ENCODE results near the gene SKAP2. TPM values are rescaled to one million over a fixed set of nuclear protein-coding genes. Genes with fewer than 3 reads are reported as not detected.
A peak's percentile ranks its signal among the peaks of the same experiment; 100 is the strongest.
"Not testable (repeated sequence)": the region's sequence is repeated elsewhere in the genome, so short reads cannot be mapped to it uniquely, and the experiment has no call there.

SKAP2 gene
- total RNA-seq, 1 donor from 2014 or later = 43.3 TPM

DNA sequence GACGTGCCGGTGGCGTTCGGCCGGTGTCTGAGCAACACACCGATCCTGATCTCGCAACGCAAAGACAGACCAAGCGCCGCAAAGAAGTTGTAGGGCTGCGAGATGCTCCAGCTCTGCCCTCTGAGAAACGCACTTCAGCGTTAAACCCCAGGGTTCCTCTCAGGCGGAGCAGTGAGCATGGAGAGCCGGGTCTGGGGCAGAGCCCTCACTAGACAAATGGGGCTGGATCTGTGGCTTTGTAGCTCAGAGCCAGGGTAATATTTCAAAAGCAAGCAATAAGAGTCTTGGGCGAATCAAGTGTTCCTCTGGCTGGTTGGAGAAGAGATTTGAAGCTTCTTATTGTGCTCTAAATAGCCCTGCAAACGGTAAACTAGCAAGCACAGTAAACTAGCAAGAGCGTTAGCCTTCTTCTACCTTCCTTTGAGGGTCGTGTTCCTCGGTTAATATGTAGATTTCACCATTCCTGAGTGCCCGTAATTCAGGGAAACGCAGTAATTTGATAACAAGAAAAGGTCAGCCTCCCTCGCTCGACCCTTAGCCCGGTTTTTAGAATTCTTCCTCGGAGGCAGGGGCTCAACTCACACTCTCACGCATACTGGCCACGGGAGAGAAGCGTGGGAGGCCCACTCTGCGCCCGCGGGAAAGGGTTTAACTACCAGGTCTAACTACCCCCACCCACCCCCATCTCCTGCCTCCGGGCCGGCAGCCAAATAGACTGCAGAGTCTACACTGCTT lies 6.7 kb downstream of the SKAP2 start:
- no peak for DNase-seq (ENCODE audit: low read depth)

DNA sequence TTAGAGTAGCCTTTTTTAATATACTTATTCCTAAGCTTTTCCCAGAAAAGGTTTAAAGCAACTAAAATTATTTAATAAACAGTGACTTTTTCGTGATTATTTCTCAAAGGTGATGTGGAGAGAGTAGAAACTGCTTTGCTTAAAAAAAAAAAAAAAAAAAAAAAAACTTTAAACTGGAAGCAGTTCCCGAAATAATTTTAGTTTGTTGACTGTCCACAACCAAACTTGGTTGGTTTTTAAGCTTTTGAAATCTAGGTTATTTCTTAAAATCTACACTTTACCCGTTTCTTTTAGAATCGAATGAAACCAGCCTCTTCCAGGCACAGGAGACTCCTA lies 7.3 kb downstream of the SKAP2 start:
- DNase-seq (ENCODE audit: low read depth) = no peak

DNA sequence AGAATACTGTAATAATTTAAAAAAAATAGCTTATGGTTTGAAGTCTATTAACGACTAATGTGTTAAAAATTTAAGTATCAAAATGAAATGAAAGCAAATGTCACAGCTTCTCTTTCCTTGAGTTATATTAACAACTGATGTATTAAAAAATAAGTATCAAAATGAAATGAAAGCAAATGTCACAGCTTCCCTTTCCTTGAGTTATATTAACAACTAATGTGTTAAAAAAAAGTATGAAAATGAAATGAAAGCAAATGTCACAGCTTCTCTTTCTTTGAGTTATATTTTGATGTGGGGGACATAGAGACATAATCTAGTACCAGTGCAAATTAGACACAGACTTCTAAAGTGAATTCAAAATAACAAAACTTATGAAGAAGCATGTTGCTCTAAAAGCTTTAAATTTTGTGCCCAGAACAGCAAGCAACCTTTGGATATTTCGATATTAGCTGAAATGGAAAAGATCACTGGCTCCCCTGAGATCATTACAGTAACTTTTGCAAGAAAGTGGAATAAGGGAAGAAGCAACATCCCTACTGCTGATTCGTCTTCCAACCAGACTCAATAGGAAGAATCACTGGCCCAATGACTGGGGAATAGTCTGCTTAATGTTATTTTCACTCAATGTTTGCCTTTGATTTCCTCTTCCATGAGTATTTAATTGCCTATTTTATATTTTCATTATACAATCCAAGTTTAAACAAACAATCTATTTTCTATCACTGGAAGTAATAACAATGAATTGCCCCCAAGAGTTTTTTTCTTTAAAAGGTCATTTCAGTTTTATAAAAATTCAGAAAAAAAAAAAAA lies 8.0 kb downstream of the SKAP2 start:
- no peak for DNase-seq (ENCODE audit: low read depth)

DNA sequence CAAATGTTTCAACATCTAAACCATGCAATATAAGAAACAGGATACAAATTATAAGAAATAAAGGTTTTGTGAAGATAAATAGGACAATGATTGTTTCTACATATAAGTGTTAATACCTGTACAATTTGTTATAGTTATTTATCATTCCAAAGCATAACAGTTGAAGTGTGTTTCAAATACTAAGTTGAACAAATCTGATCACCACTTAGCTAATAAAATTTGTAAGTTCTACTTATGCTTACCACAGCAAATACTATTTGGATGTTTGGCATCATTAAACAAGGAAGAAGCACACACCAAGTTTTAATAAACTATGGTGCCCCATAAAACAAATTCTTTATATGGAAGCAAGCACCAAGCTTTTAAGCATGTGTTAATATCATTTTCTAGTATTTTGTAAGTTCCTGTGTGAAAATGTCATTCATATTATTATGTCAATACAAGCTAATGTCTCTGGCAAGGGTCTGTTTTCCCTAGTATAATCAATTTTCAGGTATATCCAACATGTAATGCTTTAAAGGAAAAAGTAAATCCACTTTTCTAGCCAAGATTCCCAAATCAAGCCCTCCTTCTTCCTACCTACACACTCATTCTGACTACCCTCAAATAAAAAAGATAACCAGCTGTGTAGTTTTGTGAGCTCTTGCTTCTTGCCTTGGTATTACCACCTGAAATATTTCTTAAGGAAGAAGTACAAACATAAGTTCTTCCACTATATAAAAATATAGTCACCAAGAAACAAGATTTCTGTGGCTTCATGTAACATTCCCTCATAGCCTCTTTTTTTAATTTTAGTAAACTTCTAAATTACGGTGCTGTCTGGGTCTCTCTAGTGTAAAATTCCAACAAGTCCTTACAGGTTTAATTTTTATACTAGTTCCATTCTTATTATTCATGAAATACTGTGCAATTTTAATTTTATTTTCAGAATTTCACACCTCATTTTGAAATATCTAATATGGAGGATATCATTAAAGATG lies 9.2 kb downstream of the SKAP2 start:
- DNase-seq (ENCODE audit: low read depth) = no peak

DNA sequence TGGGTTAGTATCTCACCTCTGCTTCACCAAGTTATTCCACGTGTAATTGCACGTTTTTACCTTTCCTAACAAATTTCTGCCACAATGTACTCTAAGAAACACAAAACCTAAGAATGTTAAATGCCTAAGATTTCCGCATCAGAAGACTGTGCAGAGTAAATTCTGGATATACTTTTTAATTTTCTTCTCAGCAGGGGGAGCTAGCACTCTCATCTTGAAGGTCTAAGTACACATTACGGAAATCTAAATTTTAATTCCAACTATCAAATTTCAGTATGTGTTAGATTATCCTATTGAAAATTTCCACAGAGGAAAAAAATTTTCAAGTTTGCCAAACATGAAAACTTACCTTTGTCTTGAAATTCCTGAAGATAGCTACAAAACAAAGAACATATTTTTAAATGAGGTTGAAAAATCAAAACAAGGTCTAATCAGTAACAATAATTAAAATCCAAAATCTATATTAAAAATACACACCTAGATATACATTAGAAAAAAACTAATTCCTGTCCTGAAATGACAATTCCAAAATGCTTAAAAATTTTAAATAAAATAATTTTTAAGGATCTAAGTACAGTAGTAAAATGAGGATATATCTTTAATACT lies 10.5 kb downstream of the SKAP2 start:
- peak; percentile 81 for DNase-seq (ENCODE audit: low read depth)

DNA sequence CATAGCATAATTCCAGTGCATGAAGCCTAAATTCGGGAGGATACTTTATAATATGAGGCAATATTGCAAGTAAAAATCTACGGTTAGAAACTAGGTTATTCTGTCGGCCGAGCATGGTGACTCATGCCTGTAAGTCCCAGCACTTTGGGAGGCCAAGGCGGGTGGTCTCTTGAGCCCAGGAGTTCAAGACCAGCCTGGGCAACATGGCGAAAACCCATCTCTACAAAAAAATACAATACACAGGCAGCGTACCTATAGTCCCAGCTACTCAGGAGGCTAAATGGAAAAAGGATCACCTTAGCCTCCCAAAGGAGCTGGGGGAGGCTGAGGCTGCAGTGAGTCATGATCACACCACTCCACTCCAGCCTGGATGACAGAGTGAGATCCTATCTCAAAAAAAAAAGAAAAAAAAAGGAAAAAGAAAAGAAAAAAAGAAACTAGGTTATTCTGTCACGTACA lies 14.2 kb downstream of the SKAP2 start:
- no peak for DNase-seq (ENCODE audit: low read depth)

DNA sequence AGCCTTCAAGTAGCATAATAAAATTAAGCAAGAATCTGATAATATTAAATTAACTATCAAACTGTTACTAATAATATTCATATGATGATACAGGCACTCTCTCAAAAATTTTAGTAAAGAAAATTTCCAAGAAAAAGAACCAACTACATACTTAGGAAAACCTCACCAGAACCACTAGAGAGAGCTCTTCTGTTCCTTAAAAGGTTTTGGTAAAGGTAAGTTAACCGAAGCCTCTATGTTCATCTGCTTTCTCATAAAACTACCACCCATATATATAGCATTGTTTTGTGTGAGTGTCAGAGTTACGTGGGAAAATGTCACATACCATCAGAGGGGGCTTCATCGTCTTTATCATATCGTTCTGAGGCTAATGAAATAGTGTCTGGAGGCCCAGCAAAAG lies 20.7 kb downstream of the SKAP2 start:
- no peak for DNase-seq (ENCODE audit: low read depth)

DNA sequence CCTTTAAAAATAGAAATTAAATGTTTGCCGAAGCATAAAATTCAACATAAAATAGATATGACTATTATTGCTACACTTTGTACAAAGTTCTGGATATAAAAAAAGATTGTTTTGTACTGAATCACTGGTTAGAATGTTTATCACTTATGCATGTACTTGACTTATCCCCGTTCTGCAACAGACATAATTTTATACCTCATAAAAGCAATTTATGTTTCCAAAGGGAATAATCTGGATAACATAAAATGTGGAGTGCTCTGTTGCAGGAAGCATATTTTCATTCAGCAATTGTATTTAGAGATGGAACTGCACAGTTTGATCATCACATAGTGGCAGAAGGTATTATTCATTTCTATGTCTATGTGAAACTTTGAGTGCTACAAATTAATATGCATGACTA lies 21.5 kb downstream of the SKAP2 start:
- DNase-seq (ENCODE audit: low read depth) = no peak

DNA sequence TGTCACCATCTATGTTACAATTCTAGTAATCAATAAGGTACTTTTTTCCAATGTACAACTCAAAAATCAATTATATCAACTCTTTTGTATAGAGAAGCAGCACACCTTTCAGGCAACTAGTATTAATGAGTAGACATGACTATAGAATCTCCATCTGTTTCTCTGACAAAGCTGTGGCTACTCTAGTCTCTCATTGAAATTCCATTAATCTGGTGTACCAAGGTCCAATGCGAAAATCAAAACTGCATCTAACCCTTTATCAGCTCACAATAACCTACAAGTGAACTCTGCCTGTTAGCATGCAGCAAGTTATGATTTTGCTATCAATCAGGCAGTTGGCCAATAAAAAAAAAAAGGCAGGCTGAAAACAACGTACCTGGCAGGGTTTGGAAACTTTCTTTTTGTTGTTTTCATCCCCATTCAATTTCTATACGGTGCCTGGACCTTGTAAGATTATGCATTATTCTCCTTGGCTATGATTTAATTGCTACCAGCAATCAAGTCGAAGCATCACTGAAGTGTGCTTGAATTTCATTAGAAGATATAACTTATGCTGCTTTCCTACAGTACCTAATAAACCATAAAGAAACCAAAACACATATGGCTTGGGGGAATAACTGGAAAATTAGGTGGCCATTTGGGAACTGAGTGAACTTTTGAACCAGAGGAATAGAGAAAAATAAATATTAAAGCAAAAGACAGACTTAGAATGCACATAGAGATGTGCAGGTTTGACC lies 23.2 kb downstream of the SKAP2 start:
- DNase-seq (ENCODE audit: low read depth) = no peak

DNA sequence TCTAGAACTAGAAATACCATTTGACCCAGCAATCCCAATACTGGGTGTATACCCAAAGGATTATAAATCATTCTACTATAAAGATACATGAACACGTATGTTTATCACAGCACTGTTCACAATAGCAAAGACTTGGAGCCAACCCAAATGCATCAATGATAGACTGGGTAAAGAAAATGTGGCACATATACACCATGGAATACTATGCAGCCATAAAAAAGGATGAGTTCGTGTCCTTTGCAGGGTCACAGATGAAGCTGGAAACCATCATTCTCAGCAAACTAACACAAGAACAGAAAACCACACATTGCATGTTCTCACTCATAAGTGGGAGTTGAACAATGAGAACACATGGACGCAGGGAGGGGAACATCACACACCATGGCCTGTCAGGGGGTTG lies 27.6 kb downstream of the SKAP2 start:
- not testable (repeated sequence) for DNase-seq (ENCODE audit: low read depth)

DNA sequence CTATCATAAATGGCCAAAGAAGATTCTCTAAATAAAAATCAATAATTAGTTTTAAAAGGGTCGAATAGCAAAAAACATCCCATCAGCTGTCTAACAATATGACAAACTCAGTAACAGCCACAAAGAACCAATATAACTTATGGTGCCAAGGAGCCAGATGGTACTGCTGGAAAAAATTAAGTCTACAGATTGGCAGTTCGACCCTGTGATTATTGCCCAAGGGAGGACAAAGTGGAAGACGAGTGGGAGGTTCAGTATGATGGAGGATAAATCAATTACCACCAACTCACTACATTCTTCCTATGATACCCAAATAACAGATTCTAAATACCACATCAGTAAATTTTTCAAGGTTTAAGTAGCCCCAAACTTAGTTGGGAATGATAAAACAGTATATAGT lies 49.0 kb downstream of the SKAP2 start:
- DNase-seq (ENCODE audit: low read depth) = no peak

DNA sequence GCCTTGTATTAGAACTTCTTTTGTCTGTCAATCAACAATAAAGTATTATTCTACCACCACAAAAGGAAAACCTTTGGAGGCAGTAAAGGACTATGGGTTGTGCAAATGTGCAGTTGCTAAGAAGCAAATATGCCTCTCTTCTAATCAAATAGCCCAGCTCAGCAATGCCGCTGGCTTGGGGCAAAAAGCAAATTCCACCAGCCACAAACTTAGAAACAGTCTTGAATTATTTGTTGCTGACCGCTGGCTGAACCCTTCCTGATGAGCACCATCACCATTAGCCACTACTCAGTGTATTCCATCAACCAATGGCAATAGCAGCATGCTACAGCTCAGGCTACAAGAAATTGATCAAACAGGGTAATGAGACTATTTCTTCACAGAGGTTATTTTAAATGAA lies 51.0 kb downstream of the SKAP2 start:
- DNase-seq (ENCODE audit: low read depth) = peak; percentile 10

DNA sequence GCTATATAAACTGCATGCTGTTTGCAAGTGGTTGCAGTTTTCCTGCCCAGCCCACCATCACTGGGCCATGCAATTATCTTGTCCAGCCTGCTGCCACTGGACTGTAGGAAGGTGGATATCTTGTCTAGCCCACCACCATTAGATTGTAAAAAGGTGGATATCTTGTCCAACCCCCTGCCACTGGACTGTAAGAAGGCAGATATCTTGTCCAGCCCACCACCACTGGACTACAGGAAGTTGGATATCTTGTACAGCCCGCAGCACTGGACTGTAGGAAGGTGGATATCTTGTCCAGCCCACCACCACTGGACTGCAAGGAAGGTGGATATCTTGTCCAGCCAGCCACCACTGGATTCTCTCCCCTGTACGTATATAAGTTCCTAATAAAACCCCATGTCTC lies 69.8 kb downstream of the SKAP2 start:
- DNase-seq (ENCODE audit: low read depth) = no peak

DNA sequence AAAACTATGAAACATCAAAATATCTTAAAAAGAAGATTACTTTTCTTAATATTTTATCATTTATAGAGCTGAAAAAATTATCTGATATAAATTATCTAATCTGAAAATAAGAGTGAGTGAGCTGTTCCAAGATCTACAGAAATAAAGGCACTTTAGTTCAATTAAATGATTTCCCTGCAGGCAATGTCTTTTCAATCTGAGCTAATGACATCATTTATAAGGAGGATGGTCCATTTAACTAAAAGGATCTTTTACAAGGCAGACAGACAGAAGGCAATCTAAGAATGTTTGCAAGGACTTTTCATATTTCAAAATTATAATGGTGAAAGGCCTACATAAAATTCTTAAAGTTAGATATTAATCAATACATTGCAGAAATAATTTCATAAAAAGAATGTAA lies 71.8 kb downstream of the SKAP2 start:
- no peak for DNase-seq (ENCODE audit: low read depth)

DNA sequence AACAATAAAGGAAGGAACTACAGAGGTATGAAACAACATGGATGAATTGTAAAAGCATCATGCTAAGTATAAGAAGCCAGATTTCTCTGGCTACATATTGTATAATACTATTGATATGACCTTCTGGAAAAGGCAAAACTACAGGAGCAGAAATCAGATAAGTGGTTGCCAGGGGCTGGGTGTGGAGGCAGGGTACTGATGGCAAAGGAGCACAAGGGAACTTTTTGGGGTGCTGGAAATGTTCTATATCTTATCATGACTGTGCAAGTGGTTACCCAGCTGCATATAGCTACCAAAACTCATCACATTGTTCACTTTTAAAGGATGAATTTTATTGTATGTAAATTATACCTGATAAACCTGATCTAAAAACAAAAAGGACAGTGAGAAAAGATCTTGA lies 72.4 kb downstream of the SKAP2 start:
- DNase-seq (ENCODE audit: low read depth) = no peak

DNA sequence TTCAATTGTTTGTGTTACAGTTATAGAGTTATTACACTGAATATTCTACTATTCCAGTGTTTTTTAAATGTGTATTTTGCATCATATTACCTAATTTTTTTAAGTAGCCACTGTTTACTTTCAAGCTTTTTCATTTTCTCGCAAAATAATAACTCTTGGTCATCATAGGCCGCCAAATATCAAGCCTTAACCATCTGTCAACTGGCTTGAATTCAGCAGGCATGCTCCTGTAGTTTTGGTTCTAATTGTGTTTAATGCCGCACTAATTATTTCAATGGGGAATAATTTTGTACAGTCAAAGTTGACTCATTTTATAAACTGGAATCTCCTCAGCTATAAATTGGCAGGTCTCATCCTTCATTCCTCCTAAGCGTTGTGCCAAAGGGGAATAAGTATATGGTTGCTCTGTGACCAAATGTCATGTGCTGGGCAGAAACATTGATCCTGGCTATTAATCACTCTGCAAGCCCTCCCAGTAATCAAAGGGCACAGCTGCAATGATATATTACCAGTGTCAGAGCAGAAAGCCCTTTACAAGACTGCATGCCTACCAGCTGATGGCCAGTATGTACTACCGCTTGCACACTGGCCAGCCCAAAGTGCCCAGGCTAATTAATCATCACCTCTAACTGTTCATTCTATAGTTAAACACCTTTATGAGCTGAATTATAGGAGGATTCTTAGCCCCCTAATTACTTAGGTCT lies 74.8 kb downstream of the SKAP2 start:
- no peak for DNase-seq (ENCODE audit: low read depth)

DNA sequence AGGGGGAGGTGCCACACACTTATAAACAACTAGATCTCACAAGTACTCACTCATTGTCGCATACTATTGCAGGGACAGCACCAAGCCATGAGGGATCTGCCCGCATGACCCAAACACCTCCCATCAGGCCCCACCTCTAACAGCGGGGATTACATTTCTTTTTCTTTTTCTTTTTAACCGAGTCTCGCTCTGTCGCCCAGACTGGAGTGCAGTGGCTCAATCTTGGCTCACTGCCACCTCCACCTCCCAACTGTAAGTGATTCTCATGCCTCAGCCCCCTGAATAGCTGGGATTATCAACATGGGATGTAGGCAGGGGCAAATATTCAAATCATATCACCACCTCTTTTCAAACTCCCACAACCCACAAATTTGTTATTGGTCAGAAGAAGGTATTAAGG lies 76.7 kb downstream of the SKAP2 start:
- no peak for DNase-seq (ENCODE audit: low read depth)

DNA sequence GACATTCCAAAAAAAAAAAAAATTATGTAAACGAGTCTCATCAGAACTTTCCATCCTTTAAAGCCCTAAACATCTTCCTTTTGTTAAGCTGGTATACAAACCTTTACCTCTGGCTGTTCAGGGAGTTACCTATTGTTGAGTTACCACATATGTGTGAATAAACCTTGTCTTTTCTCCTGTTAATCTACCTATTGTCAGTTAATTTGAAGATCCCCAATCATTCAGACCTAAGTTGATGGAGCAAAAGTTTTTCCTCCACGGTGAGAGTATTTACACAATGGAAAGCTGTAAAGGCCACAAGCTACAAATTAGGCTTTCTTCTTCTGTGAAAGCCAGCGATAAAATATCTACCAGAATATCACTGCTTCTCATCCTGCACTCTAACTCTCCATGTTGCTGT lies 80.3 kb downstream of the SKAP2 start:
- DNase-seq (ENCODE audit: low read depth) = no peak

DNA sequence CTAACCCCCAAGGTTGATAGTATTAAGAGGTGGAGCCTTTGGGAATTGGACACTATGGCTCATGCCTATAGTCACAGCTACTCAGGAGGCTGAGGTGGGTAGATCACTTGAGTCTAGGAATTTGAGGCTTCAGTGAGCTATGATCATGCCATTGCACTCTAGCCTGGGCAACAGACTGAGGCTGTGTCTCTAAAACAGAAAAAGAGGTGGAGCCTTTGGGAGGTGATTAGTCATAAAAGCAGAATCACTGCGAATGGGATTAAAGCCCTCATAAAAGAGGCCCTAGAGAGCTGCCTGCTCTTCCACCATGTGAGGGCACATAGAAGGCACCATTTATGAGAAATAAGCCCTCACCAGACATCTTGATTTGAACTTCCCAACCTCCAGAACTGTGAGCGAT lies 81.9 kb downstream of the SKAP2 start:
- no peak for DNase-seq (ENCODE audit: low read depth)
